Heart right ventricle (tissue), 16 donors: ENCODE results near the gene ZNF3. TPM values are rescaled to one million over a fixed set of nuclear protein-coding genes. Genes with fewer than 3 reads are reported as not detected.

Experiments used
- ATAC-seq, 8 donors: fragments of 200-7000 bp; cut with Tn5 transposase; one replicate each; pipeline ENCODE4 v1.9.1; 2020; ENCODE audit warnings: mild to moderate bottlenecking in 8 of 8, moderate library complexity in 8 of 8, moderate number of reproducible peaks in 1 of 8
- DNase-seq, 2 donors: peaks; one replicate each; pipeline ENCODE4 v3.0.0-alpha.2; 2020
- H3K27ac ChIP-seq, 10 donors: fragments of 200-600 bp; sonication (generic) in 2 of 10; one replicate each; pipeline versions ENCODE4 v1.5.0 to v1.8.0; 2020 to 2022; ENCODE audit warnings: mild to moderate bottlenecking in 3 of 10
- H3K27me3 ChIP-seq, 7 donors: fragments of 200-600 bp; one replicate each; pipeline ENCODE4 v1.8.0; 2021 to 2022; ENCODE audit warnings: mild to moderate bottlenecking in 2 of 7
- H3K36me3 ChIP-seq, 9 donors: fragments of 200-600 bp; sonication (generic) in 1 of 9; one replicate each; pipeline versions ENCODE4 v1.5.0 to v1.8.0; 2020 to 2022; ENCODE audit warnings: mild to moderate bottlenecking in 2 of 9
- H3K4me1 ChIP-seq, 9 donors: fragments of 200-600 bp; sonication (generic) in 1 of 9; one replicate each; pipeline versions ENCODE4 v1.5.0 to v1.8.0; 2020 to 2022; ENCODE audit warnings: mild to moderate bottlenecking in 4 of 9
- H3K4me3 ChIP-seq, 10 donors: fragments of 200-600 bp; sonication (generic) in 2 of 10; one replicate each; pipeline versions ENCODE4 v1.5.0 to v1.8.0; 2020 to 2022; ENCODE audit warnings: mild to moderate bottlenecking in 7 of 10, moderate library complexity in 2 of 10
- H3K9me3 ChIP-seq, 11 donors: fragments of 200-600 bp in 10 of 11; sonication (generic) in 2 of 11; one replicate each; pipeline versions ENCODE4 v1.5.0 to v1.8.0; 2013 to 2022; ENCODE audit warnings: mild to moderate bottlenecking in 2 of 11, control low read depth in 1 of 11, moderate library complexity in 1 of 11
- CTCF ChIP-seq, 9 donors: fragments of 200-600 bp; sonication (generic) in 2 of 9; IDR thresholded peaks; one replicate each; pipeline versions ENCODE4 v1.5.0 to v1.8.0; 2021 to 2022; ENCODE audit warnings: antibody characterized with exemption in 9 of 9, mild to moderate bottlenecking in 5 of 9, moderate library complexity in 1 of 9
- whole genome bisulfite sequencing, 2 donors: extraction: QIAGEN DNeasy Blood & Tissue Kit; methylation state at CpG; one replicate each; pipeline ENCODE4 v1.1.7; 2013; ENCODE audit warnings: inconsistent platforms in 1 of 2; 5-methylcytosine and 5-hydroxymethylcytosine counted together
- intact Hi-C, 10 donors: fragments of 100-400 bp; cut with DNase I; formaldehyde crosslinking; loops; one replicate each; pipeline versions ENCODE4 v1.11.1 to v1.14.2; 2022
- polyA plus RNA-seq, 2 donors: library from polyadenylated mRNA; stranded (reverse); fragments of 200-250 nt; gene quantifications; one replicate each; pipeline ENCODE4 v1.2.3, GENCODE V29; 2013
- total RNA-seq, 10 donors: library from RNA; stranded (reverse); fragmentation: NEBNext Ultra II Directional in 3 of 10; extraction: Animal tissue kit (Norgen Biotek cat#: 25700) in 3 of 10; gene quantifications; one replicate each; pipeline versions ENCODE4 v1.2.1 to v1.2.4, GENCODE V29; 2021 to 2023
- donor health status: Arrhythmogenic right ventricular cardiomyopathy.
- donor health status: ischemic (EF 13 %, LVEDD 7.1; RV severe dilation, severe dysfunction).
- donor health status: healthy with polysubstance abuse.
- donor health status: DM: no; HTN: yes; CAD: no.
- donor health status: DM: no; HTN: no; CAD: no.
- donor health status: ischemic (EF 25% LVEDD 6.9; RV normal size, moderate dysfunction).
- donor health status: ischemic (EF 25% LVEDD 5.7; RV mildly dilated, moderate dysfunction).
- donor health status: healthy.
- donor health status: DM: yes; HTN: yes; CAD: no.
- donor health status: Ischemic cardiomyopathy.
- donor health status: ischemic (EF 35%, LVEDD 5.7; RV mildly dilated, moderate dysfunction).
- donor health status: nonischemic (EF 11% LVEDD 7.7; RV severe dilation, severe dysfunction).
- donor health status: DM: yes; HTN: yes; CAD: no.
- donor health status: PGD.
- donor health status: ischemic (EF 29% LVEDD 5.4; RV normal size, mild dysfunction).
- donor health status: nonischemic (EF 23%, LVEDD 6.1; RV moderate dilation, normal function).

ZNF3 gene
- total and polyA plus RNA-seq, 12 donors: 9.0 to 17.8 (median 15.3) TPM

GRCh38 chr7:100119970-100120732, 38.6 kb upstream of the ZNF3 start:
- Histone ChIP-seq H3K4me1 (peaks cover 5 to 30% (median 17%) of the 10 kb centered on the region in 9 donors), H3K27ac (peak overlapping the region; percentile 83 to 94 (median 89)), H3K4me3 (peak overlapping the region; percentile 51 to 86 (median 74)), H3K27me3 (no peaks in the 10 kb centered on the region), H3K36me3 (peaks cover 0 to 18% (median 0%) of the 10 kb centered on the region in 9 donors), H3K9me3 (no peaks in the 10 kb centered on the region)
- TF ChIP-seq CTCF (IDR thresholded peaks at IDR 0.05): no peak
- DNase-seq (peak; percentile 51 to 69), ATAC-seq (peak; percentile 55 to 78 (median 74))
- intact Hi-C loops: loop anchor here in 4 of 10 donors (1.0 to 10.0 kb wide), 3 partner anchors 19 to 205 kb away; partner anchors contain the start of genes AP4M1 (in 3 of the 4), MCM7 (in 3 of the 4) and TRIM4 (in 1 of the 4)
- WGBS, 2 donors: 17 to 20% methylated on average over 19 of the region's 19 CpGs

- Histone ChIP-seq H3K4me3 (peak within 1 kb of the TSS; percentile 51 to 86 (median 74)), H3K27me3 (no peaks in the 10 kb centered on the region), H3K9me3 (no peaks in the 10 kb centered on the region), H3K36me3 (peaks cover 0 to 25% (median 0%) of the 10 kb centered on the region in 9 donors), H3K4me1 (peaks cover 5 to 21% (median 17%) of the 10 kb centered on the region in 9 donors), H3K27ac (peak within 1 kb of the TSS; percentile 83 to 94 (median 89))
- 0% methylated on average over 49 of the region's 49 CpGs for WGBS, 2 donors
- DNase-seq (peak; percentile 96 to 97), ATAC-seq (peak; percentile 91 to 98 (median 95))
- peak in 1 of 9 donors; percentile 3 for TF ChIP-seq CTCF (IDR thresholded peaks at IDR 0.05)
- intact Hi-C loops: loop anchor here in 3 of 10 donors (1.0 to 2.0 kb wide), 2 partner anchors 18 to 19 kb away; partner anchors contain the start of genes AP4M1 (in 3 of the 3) and MCM7 (in 3 of the 3)
Observed at GRCh38 chr7:100119072-100119969, 37.8 kb upstream of the ZNF3 start, which contains the start of the genes CNPY4 and TAF6. Gene CNPY4 (plus strand): TSS chr7:100119634. CDS start chr7:100119745, 111 bp downstream. Gene TAF6 (minus strand): TSS chr7:100119358. CDS start chr7:100114209, 5,149 bp downstream.

- Histone ChIP-seq H3K9me3 (no peaks in the 10 kb centered on the region), H3K4me3 (peak overlapping the region; percentile 51 to 86 (median 74)), H3K4me1 (peaks cover 5 to 21% (median 17%) of the 10 kb centered on the region in 9 donors), H3K36me3 (peaks cover 0 to 28% (median 0%) of the 10 kb centered on the region in 9 donors), H3K27ac (peak overlapping the region in 9 of 10 donors; percentile 83 to 94 (median 87)), H3K27me3 (no peaks in the 10 kb centered on the region)
- DNase-seq: no peak
- WGBS, 2 donors: 22 to 24% methylated on average over 18 of the region's 18 CpGs
- intact Hi-C loops: loop anchor here in 3 of 10 donors (1.0 to 2.0 kb wide), 2 partner anchors 17 to 18 kb away; partner anchors contain the start of genes AP4M1 (in 3 of the 3) and MCM7 (in 3 of the 3)
- ATAC-seq: no peak
- TF ChIP-seq CTCF (IDR thresholded peaks at IDR 0.05): no peak
Observed at GRCh38 chr7:100118388-100119071, 37.0 kb upstream of the ZNF3 start.
